PC-9 (cell line): ENCODE results near the gene GNAO1. TPM values are rescaled to one million over a fixed set of nuclear protein-coding genes. Genes with fewer than 3 reads are reported as not detected.

Experiments
- BruUV-seq: library from RNA; stranded (reverse); fragments of 400-500 nt; replicated peaks from 2 replicates; lab custom pipeline; 2021; lab: Mats Ljungman, UMichigan
- CTCF ChIA-PET: fragments of 300-600 bp; sonication (Branson Sonifier 250); formaldehyde crosslinking; loops from one replicate; lab custom pipeline; 2022; ENCODE audit warnings: antibody characterized with exemption; lab: Charles Lee
- POLR2A ChIA-PET: fragments of 300-600 bp; sonication (Branson Sonifier 250); formaldehyde crosslinking; loops from one replicate; lab custom pipeline; 2022; ENCODE audit warnings: antibody characterized with exemption; ENCODE audit not compliant: unreplicated experiment; lab: Charles Lee
- DNase-seq, 2 experiments: peaks; one replicate each; pipeline versions ENCODE4 v3.0.0 to v3.0.0-alpha.2; 2015 to 2022; ENCODE audit warnings: mixed read lengths in 1 of 2
- H2AFZ ChIP-seq: fragments of 200-600 bp; sonication (generic); 2 replicates; pipeline ENCODE4 v1.8.1; 2017; ENCODE audit warnings: antibody characterized with exemption
- H3F3A ChIP-seq: fragments of 200-600 bp; sonication (generic); 2 replicates; pipeline ENCODE4 v1.8.1; 2017; ENCODE audit warnings: antibody characterized with exemption, mild to moderate bottlenecking, low read depth; ENCODE audit not compliant: insufficient read depth
- H3K27ac ChIP-seq: fragments of 200-600 bp; sonication (generic); 2 replicates; pipeline ENCODE4 v1.6.1; 2016; ENCODE audit warnings: mixed run types
- H3K27me3 ChIP-seq: fragments of 200-600 bp; sonication (generic); 2 replicates; pipeline ENCODE4 v1.6.1; 2016; ENCODE audit warnings: low read depth, mixed run types; ENCODE audit not compliant: insufficient read depth
- H3K36me3 ChIP-seq: fragments of 200-600 bp; sonication (generic); 2 replicates; pipeline ENCODE4 v1.6.1; 2016; ENCODE audit warnings: low read depth, mixed run types
- H3K4me1 ChIP-seq: fragments of 200-600 bp; sonication (generic); replicated peaks from 2 replicates; pipeline ENCODE4 v1.6.1; 2016; ENCODE audit warnings: mixed run types; ENCODE audit not compliant: insufficient read depth
- H3K4me2 ChIP-seq: fragments of 200-600 bp; sonication (generic); 2 replicates; pipeline ENCODE4 v1.6.1; 2017; ENCODE audit warnings: mixed run types
- H3K4me3 ChIP-seq: fragments of 200-600 bp; sonication (generic); 2 replicates; pipeline ENCODE4 v1.6.1; 2016; ENCODE audit warnings: mixed run types
- H3K79me2 ChIP-seq: fragments of 200-600 bp; sonication (generic); 2 replicates; pipeline ENCODE4 v1.6.1; 2017; ENCODE audit warnings: low read depth, mixed run types
- H3K9me2 ChIP-seq: fragments of 200-600 bp; sonication (generic); 2 replicates; pipeline ENCODE4 v1.8.1; 2017; ENCODE audit warnings: mild to moderate bottlenecking; ENCODE audit not compliant: insufficient read depth
- H3K9me3 ChIP-seq: fragments of 200-600 bp; sonication (generic); 2 replicates; pipeline ENCODE4 v1.8.1; 2016; ENCODE audit warnings: low read depth; ENCODE audit not compliant: insufficient read depth
- H4K20me1 ChIP-seq: fragments of 200-600 bp; sonication (generic); 2 replicates; pipeline ENCODE4 v1.8.1; 2017; ENCODE audit not compliant: insufficient read depth
- EZH2 ChIP-seq: fragments of 200-600 bp; sonication (generic); IDR thresholded peaks from 2 replicates; pipeline ENCODE4 v1.8.0; 2017; ENCODE audit warnings: antibody characterized with exemption, low read depth
- intact Hi-C: fragments of 100-400 bp; cut with micrococcal nuclease; formaldehyde crosslinking; loops from one replicate; pipeline ENCODE4 v1.10.0; 2022; ENCODE audit not compliant: unreplicated experiment
- total RNA-seq: library from RNA; stranded (reverse); gene quantifications from 2 replicates; pipeline ENCODE4 v1.2.3, GENCODE V29; 2021
- TF ChIP-seq, protein P1 (sequence below): fragments of 200-600 bp; sonication (generic); conservative IDR thresholded peaks from 2 replicates; pipeline ENCODE4 v1.6.1; 2017; ENCODE audit warnings: mixed run types, antibody characterized with exemption, mild to moderate bottlenecking, moderate library complexity

Gene GNAO1
- total RNA-seq, 1 experiment from 2014 or later: 2.8 TPM

DNA sequence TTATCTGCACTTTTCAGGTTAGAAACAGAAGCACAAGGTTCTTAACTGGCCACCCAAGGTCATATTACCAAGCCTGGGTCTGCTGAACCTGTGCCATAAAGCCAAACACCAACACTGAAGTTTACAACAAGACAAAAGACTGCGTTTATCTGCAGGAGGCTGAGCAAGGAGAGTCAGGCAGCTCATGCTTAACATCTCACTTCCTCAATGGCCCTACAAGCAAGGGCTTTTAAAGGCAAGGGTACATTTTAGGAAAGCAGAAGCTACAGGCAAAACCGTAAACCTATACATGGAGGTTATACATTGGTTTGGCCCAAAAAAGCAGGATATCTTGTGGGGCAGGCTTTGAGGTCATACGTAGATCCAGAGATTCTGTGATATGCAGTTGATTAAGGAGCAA, 91.2 kb downstream of the GNAO1 start:
- Histone ChIP-seq H3K9me2 (no peaks in the 10 kb centered on the region), H3K79me2 (no peaks in the 10 kb centered on the region), H3K4me3 (no peak overlapping the region), H2AFZ (no peak overlapping the region), H3F3A (no peaks in the 10 kb centered on the region), H4K20me1 (no peaks in the 10 kb centered on the region), H3K27ac (no peak overlapping the region), H3K4me2 (no peak overlapping the region), H3K4me1 (peaks cover 43% of the 10 kb centered on the region), H3K36me3 (no peaks in the 10 kb centered on the region), H3K27me3 (no peaks in the 10 kb centered on the region), H3K9me3 (no peaks in the 10 kb centered on the region)
- POLR2A ChIA-PET: no interaction called here
- CTCF ChIA-PET: no interaction called here
- intact Hi-C loops: no loop called here
- BruUV-seq: no TSS peak
- TF ChIP-seq, protein P1, sequence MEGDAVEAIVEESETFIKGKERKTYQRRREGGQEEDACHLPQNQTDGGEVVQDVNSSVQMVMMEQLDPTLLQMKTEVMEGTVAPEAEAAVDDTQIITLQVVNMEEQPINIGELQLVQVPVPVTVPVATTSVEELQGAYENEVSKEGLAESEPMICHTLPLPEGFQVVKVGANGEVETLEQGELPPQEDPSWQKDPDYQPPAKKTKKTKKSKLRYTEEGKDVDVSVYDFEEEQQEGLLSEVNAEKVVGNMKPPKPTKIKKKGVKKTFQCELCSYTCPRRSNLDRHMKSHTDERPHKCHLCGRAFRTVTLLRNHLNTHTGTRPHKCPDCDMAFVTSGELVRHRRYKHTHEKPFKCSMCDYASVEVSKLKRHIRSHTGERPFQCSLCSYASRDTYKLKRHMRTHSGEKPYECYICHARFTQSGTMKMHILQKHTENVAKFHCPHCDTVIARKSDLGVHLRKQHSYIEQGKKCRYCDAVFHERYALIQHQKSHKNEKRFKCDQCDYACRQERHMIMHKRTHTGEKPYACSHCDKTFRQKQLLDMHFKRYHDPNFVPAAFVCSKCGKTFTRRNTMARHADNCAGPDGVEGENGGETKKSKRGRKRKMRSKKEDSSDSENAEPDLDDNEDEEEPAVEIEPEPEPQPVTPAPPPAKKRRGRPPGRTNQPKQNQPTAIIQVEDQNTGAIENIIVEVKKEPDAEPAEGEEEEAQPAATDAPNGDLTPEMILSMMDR: no peak
- TF ChIP-seq EZH2: no peak
- no peak for DNase-seq

DNA sequence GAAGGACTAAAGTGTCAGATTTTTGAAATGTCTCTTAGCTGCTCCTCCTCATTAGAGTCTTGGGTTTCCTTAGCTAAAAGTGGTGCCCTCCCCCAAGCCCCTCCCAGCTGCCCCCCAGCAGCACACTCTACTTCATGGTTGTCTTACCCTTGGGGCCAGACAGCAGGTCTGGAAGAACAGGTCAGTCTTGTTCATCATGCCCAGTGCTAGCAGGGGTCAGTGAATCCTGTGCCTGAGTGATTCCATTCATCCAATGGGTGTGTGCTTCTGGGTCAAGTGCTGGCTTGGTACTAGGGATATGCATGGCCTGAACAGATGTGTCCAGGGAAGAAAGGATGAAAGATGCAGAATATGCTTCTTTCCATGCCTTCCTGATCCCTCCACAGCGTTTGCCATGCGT, 93.2 kb downstream of the GNAO1 start:
- Histone ChIP-seq H2AFZ (no peak overlapping the region), H3F3A (no peaks in the 10 kb centered on the region), H3K27ac (no peak overlapping the region), H4K20me1 (no peaks in the 10 kb centered on the region), H3K4me3 (no peak overlapping the region), H3K9me2 (no peaks in the 10 kb centered on the region), H3K79me2 (no peaks in the 10 kb centered on the region), H3K36me3 (no peaks in the 10 kb centered on the region), H3K27me3 (no peaks in the 10 kb centered on the region), H3K9me3 (no peaks in the 10 kb centered on the region), H3K4me1 (peaks cover 31% of the 10 kb centered on the region), H3K4me2 (peak overlapping the region; percentile 53)
- TF ChIP-seq, protein P1: no peak
- no peak for TF ChIP-seq EZH2
- ChIA-PET CTCF (no interaction called here), POLR2A (interaction anchor here (0.6 kb wide), 1 partner anchor 222 kb away, joined by 3 read pairs; no protein-coding TSS in a partner anchor)
- intact Hi-C loops: no loop called here
- peak; percentile 40 to 73 for DNase-seq
- BruUV-seq: no TSS peak

DNA sequence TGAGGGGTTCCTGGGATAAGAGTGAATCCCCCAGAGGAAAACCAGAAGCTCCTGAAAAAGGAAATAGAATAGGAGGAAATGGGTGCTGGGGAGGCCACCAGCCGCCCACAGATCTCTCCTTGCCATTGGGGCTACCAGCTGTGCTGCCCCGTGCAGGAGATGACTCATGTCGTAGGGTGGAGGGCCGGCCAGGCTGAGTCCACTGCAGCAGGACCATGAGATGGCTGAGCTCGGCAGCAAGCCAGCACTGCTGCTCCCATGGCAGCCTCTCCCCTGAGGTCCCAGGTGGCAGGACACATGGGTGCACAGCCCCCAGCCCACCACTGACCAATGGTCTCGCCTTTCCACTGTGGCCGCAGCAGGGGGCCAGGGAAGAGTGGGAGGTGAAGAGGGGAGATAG, 95.5 kb downstream of the GNAO1 start:
- CTCF ChIA-PET: interaction anchor here (0.7 kb wide), 1 partner anchor 14 kb away, joined by 3 read pairs; no protein-coding TSS in a partner anchor
- Histone ChIP-seq H3F3A (no peaks in the 10 kb centered on the region), H3K27me3 (no peaks in the 10 kb centered on the region), H2AFZ (no peak overlapping the region), H4K20me1 (no peaks in the 10 kb centered on the region), H3K4me1 (peaks cover 28% of the 10 kb centered on the region), H3K9me2 (no peaks in the 10 kb centered on the region), H3K9me3 (no peaks in the 10 kb centered on the region), H3K4me3 (no peak overlapping the region), H3K4me2 (no peak overlapping the region), H3K36me3 (no peaks in the 10 kb centered on the region), H3K27ac (no peak overlapping the region), H3K79me2 (no peaks in the 10 kb centered on the region)
- intact Hi-C loops: no loop called here
- DNase-seq: peak in 1 of 2 experiments; percentile 38
- POLR2A ChIA-PET: no interaction called here
- no TSS peak for BruUV-seq
- TF ChIP-seq EZH2: no peak
- TF ChIP-seq, protein P1: no peak
